Bronchial epithelial cell (primary cell): ENCODE measurements around the gene CARD9. TPM values are rescaled to one million over a fixed set of nuclear protein-coding genes. Genes with fewer than 3 reads are reported as not detected.
A peak's percentile ranks its signal among the peaks of the same experiment; 100 is the strongest.

ENCODE experiments used
- DNase-seq: peaks from one replicate; pipeline ENCODE4 v3.0.0-alpha.2; 2010; ENCODE audit warnings: low read depth
- FAIRE-seq: peaks from 2 replicates; lab custom pipeline; 2011; peaks lifted over from hg19 to GRCh38; lab: Jason Lieb, UNC
- H3K27me3 ChIP-seq: 2 replicates; pipeline ENCODE4 v1.5.1; 2011; ENCODE audit warnings: low read length; ENCODE audit not compliant: control insufficient read depth, insufficient read depth
- H3K36me3 ChIP-seq: 2 replicates; pipeline ENCODE4 v1.5.1; 2011; ENCODE audit warnings: low read length; ENCODE audit not compliant: control insufficient read depth, insufficient read depth
- H3K4me3 ChIP-seq: 2 replicates; pipeline ENCODE4 v1.5.1; 2011; ENCODE audit warnings: mild to moderate bottlenecking, low read depth, low read length, control low read depth
- CTCF ChIP-seq: IDR thresholded peaks from 2 replicates; pipeline ENCODE4 v1.5.1; 2011; ENCODE audit warnings: mild to moderate bottlenecking, moderate library complexity, low read length, control low read depth, inconsistent platforms; ENCODE audit not compliant: insufficient read depth, severe bottlenecking
- total RNA-seq: library from RNA; depleted of rRNA; stranded (reverse); fragments of >200 nt; gene quantifications from 2 replicates; pipeline ENCODE4 v1.2.1, GENCODE V29; 2014

The CARD9 gene
- total RNA-seq, 1 donor from 2014 or later: 0.53 TPM

GRCh38 chr9:136403915-136404800, 30.7 kb upstream of the CARD9 start:
- Histone ChIP-seq H3K27me3 (no peaks in the 10 kb centered on the region), H3K36me3 (peaks cover 32% of the 10 kb centered on the region), H3K4me3 (no peak overlapping the region)
- FAIRE-seq (no peak), DNase-seq (no peak)
- TF ChIP-seq CTCF: no peak

GRCh38 chr9:136403538-136403914, 30.1 kb upstream of the CARD9 start:
- FAIRE-seq (no peak), DNase-seq (no peak)
- Histone ChIP-seq H3K4me3 (no peak overlapping the region), H3K36me3 (peaks cover 34% of the 10 kb centered on the region), H3K27me3 (no peaks in the 10 kb centered on the region)
- TF ChIP-seq CTCF: no peak

- H3K36me3 ChIP-seq: peaks cover 32% of the 10 kb centered on the region
- H3K4me3 ChIP-seq: no peak overlapping the region
- FAIRE-seq (no peak), DNase-seq (no peak)
- TF ChIP-seq CTCF: no peak
- H3K27me3 ChIP-seq: no peaks in the 10 kb centered on the region
These were observed 28.6 kb upstream of the CARD9 start for GRCh38 chr9:136402067-136402466.

- no peak for TF ChIP-seq CTCF
- FAIRE-seq (no peak), DNase-seq (no peak)
- peaks cover 33% of the 10 kb centered on the region for H3K36me3 ChIP-seq
- no peak overlapping the region for H3K4me3 ChIP-seq
- H3K27me3 ChIP-seq: no peaks in the 10 kb centered on the region
These were observed 27.9 kb upstream of the CARD9 start for GRCh38 chr9:136401173-136401922.

- H3K4me3 ChIP-seq: peak within 1 kb of the TSS; percentile 87
- TF ChIP-seq CTCF: peak; percentile 88
- peaks cover 37% of the 10 kb centered on the region for H3K36me3 ChIP-seq
- no peaks in the 10 kb centered on the region for H3K27me3 ChIP-seq
- DNase-seq (peak; percentile 67), FAIRE-seq (no peak)
These were observed 26.8 kb upstream of the CARD9 start, which contains the start of gene SNAPC4 for GRCh38 chr9:136400038-136400834. Gene SNAPC4, minus strand, starts transcription at chr9:136400170. Its CDS starts 1,742 bp downstream, at chr9:136398428.
